Mammary epithelial cell (primary cell): ENCODE results near the gene KRTCAP2.

Experiments
- CTCF ChIP-seq, 2 donors: IDR thresholded peaks in 1 of 2; conservative IDR thresholded peaks in 1 of 2; 2 replicates each; pipeline ENCODE4 v1.5.1; 2011 to 2012; ENCODE audit warnings: inconsistent platforms in 2 of 2, low read length in 2 of 2, mild to moderate bottlenecking in 2 of 2, control low read depth in 1 of 2, low read depth in 1 of 2; ENCODE audit not compliant: insufficient read depth in 1 of 2; ENCODE audit errors: extremely low read depth in 1 of 2
- EZH2 ChIP-seq: IDR thresholded peaks from 2 replicates; pipeline ENCODE4 v1.6.1; 2012; ENCODE audit warnings: low read length, inconsistent platforms, borderline replicate concordance

- TF ChIP-seq CTCF (conservative IDR thresholded peaks at IDR 0.05 in 1 of 2, IDR thresholded peaks at IDR 0.05 in 1 of 2; ENCODE audit: extremely low read depth in 1 of 2, insufficient read depth in 1 of 2, low read depth in 1 of 2, low read length in 2 of 2) (no peak), EZH2 (no peak)
Measured at GRCh38 chr1:155182052-155182550, 9.0 kb upstream of the KRTCAP2 start.
